Neural progenitor cell (in vitro differentiated cells): ENCODE measurements around the gene ANAPC1. TPM values are rescaled to one million over a fixed set of nuclear protein-coding genes. Genes with fewer than 3 reads are reported as not detected.
"Not testable (repeated sequence)": the region's sequence is repeated elsewhere in the genome, so short reads cannot be mapped to it uniquely, and the experiment has no call there.

Experiments used
- DNase-seq: peaks from one replicate; pipeline ENCODE4 v3.0.0-alpha.2; 2016; ENCODE audit warnings: low spot score
- H2AFZ ChIP-seq: fragments of 200-600 bp; sonication (generic); replicated peaks from 2 replicates; pipeline ENCODE4 v1.6.1; 2016; ENCODE audit warnings: antibody characterized with exemption
- H3F3A ChIP-seq: fragments of 200-600 bp; sonication (generic); 2 replicates; pipeline ENCODE4 v1.6.1; 2016; ENCODE audit warnings: antibody characterized with exemption, low read depth
- H3K27ac ChIP-seq: fragments of 200-600 bp; sonication (generic); 2 replicates; pipeline ENCODE4 v1.5.1; 2016; ENCODE audit warnings: mild to moderate bottlenecking
- H3K27me3 ChIP-seq: fragments of 200-600 bp; sonication (generic); 2 replicates; pipeline ENCODE4 v1.6.1; 2016; ENCODE audit warnings: mild to moderate bottlenecking, moderate library complexity
- H3K36me3 ChIP-seq: fragments of 200-600 bp; sonication (generic); 2 replicates; pipeline ENCODE4 v1.5.1; 2016
- H3K4me1 ChIP-seq: fragments of 200-600 bp; sonication (generic); 2 replicates; pipeline ENCODE4 v1.6.1; 2016; ENCODE audit warnings: mixed run types
- H3K4me2 ChIP-seq: fragments of 200-600 bp; sonication (generic); 2 replicates; pipeline ENCODE4 v1.6.1; 2016
- H3K4me3 ChIP-seq: fragments of 200-600 bp; sonication (generic); 2 replicates; pipeline ENCODE4 v1.5.1; 2016
- H3K79me2 ChIP-seq: fragments of 200-600 bp; sonication (generic); 2 replicates; pipeline ENCODE4 v1.6.1; 2016; ENCODE audit warnings: low read depth
- H3K9ac ChIP-seq: fragments of 200-600 bp; sonication (generic); 2 replicates; pipeline ENCODE4 v1.6.1; 2016
- H3K9me3 ChIP-seq: fragments of 200-600 bp; sonication (generic); 2 replicates; pipeline ENCODE4 v1.5.1; 2016; ENCODE audit warnings: low read depth
- H4K20me1 ChIP-seq: fragments of 200-600 bp; sonication (generic); 2 replicates; pipeline ENCODE4 v1.6.1; 2016; ENCODE audit warnings: low read depth
- H3K27ac Mint-ChIP-seq: 3 replicates; pipeline ENCODE4 v1.8.0; 2021; ENCODE audit warnings: mixed read lengths
- H3K27me3 Mint-ChIP-seq: 2 replicates; pipeline ENCODE4 v1.8.0; 2022; ENCODE audit warnings: low read depth, mild to moderate bottlenecking, inconsistent platforms, moderate library complexity, mixed read lengths; ENCODE audit not compliant: insufficient read depth
- H3K36me3 Mint-ChIP-seq: 3 replicates; pipeline ENCODE4 v1.8.0; 2021; ENCODE audit warnings: mixed read lengths
- H3K4me1 Mint-ChIP-seq: 3 replicates; pipeline ENCODE4 v1.8.0; 2021; ENCODE audit warnings: mixed read lengths
- H3K4me3 Mint-ChIP-seq: 3 replicates; pipeline ENCODE4 v1.8.0; 2021; ENCODE audit warnings: mild to moderate bottlenecking, moderate library complexity, mixed read lengths
- H3K9me3 Mint-ChIP-seq: 3 replicates; pipeline ENCODE4 v1.8.0; 2020; ENCODE audit warnings: mixed read lengths
- EZH2 ChIP-seq: fragments of 200-600 bp; sonication (generic); IDR thresholded peaks from 2 replicates; pipeline ENCODE4 v1.6.1; 2017; ENCODE audit warnings: antibody characterized with exemption, mild to moderate bottlenecking, moderate library complexity
- EZH2phosphoT487 ChIP-seq: fragments of 200-600 bp; sonication (generic); IDR thresholded peaks from 2 replicates; pipeline ENCODE4 v1.6.1; 2017; ENCODE audit warnings: antibody characterized with exemption
- total RNA-seq: library from RNA; depleted of rRNA; stranded (reverse); fragments of >200 nt; gene quantifications from 2 replicates; pipeline ENCODE4 v1.2.3, GENCODE V29; 2015; ENCODE audit warnings: low replicate concordance
- TF ChIP-seq, protein P1 (sequence below): fragments of 200-600 bp; sonication (generic); IDR thresholded peaks from 2 replicates; pipeline ENCODE4 v1.5.1; 2017; ENCODE audit warnings: antibody characterized with exemption, mild to moderate bottlenecking

Gene ANAPC1
- total RNA-seq, 1 donor from 2014 or later, result 50.9 TPM

GRCh38 chr2:111917106-111917505 is 33.1 kb upstream of the ANAPC1 start:
- no peak overlapping the region for H3K9ac ChIP-seq
- H3F3A ChIP-seq, result no peaks in the 10 kb centered on the region
- no peak overlapping the region for H3K4me3 Mint-ChIP-seq
- no peak overlapping the region for H2AFZ ChIP-seq
- H3K4me1 Mint-ChIP-seq, result peaks cover 19% of the 10 kb centered on the region
- no peak overlapping the region for H3K4me3 ChIP-seq
- H3K9me3 ChIP-seq, result no peaks in the 10 kb centered on the region
- H3K27me3 Mint-ChIP-seq, result peaks cover 2% of the 10 kb centered on the region
- TF ChIP-seq EZH2 (no peak), EZH2phosphoT487 (no peak)
- TF ChIP-seq, protein P1, sequence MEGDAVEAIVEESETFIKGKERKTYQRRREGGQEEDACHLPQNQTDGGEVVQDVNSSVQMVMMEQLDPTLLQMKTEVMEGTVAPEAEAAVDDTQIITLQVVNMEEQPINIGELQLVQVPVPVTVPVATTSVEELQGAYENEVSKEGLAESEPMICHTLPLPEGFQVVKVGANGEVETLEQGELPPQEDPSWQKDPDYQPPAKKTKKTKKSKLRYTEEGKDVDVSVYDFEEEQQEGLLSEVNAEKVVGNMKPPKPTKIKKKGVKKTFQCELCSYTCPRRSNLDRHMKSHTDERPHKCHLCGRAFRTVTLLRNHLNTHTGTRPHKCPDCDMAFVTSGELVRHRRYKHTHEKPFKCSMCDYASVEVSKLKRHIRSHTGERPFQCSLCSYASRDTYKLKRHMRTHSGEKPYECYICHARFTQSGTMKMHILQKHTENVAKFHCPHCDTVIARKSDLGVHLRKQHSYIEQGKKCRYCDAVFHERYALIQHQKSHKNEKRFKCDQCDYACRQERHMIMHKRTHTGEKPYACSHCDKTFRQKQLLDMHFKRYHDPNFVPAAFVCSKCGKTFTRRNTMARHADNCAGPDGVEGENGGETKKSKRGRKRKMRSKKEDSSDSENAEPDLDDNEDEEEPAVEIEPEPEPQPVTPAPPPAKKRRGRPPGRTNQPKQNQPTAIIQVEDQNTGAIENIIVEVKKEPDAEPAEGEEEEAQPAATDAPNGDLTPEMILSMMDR, result no peak
- no peak overlapping the region for H3K27ac Mint-ChIP-seq
- H4K20me1 ChIP-seq, result no peaks in the 10 kb centered on the region
- no peak for DNase-seq
- H3K27me3 ChIP-seq, result no peaks in the 10 kb centered on the region
- H3K36me3 Mint-ChIP-seq, result no peaks in the 10 kb centered on the region
- no peaks in the 10 kb centered on the region for H3K36me3 ChIP-seq
- no peaks in the 10 kb centered on the region for H3K79me2 ChIP-seq
- no peaks in the 10 kb centered on the region for H3K4me1 ChIP-seq
- H3K27ac ChIP-seq, result no peak overlapping the region
- H3K4me2 ChIP-seq, result no peak overlapping the region
- no peaks in the 10 kb centered on the region for H3K9me3 Mint-ChIP-seq

DNA sequence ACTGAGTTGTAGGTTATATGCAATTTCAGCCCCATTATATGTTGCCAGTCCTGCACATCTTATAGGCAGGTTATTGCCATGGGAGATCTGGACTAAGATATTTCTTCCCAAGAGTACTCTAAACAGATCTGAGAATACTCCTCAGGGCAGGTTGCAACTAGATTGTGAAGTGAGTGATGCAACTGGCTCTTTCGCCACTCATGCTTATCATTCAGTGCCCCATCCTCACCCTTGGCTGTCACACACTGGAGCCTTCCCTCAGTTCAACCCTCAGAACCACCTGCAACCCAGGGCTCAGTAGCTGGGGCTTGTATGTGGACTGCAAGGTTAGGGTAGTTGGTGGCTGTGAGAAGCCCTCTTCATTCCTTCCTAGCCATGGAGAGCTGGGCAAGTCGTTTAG is 28.6 kb upstream of the ANAPC1 start:
- H3K4me3 ChIP-seq, result no peak overlapping the region
- Mint-ChIP-seq H3K9me3 (no peaks in the 10 kb centered on the region), H3K27ac (no peak overlapping the region), H3K36me3 (no peaks in the 10 kb centered on the region), H3K4me3 (no peak overlapping the region), H3K4me1 (peaks cover 22% of the 10 kb centered on the region), H3K27me3 (no peaks in the 10 kb centered on the region)
- no peaks in the 10 kb centered on the region for H3K36me3 ChIP-seq
- no peaks in the 10 kb centered on the region for H4K20me1 ChIP-seq
- H3F3A ChIP-seq, result no peaks in the 10 kb centered on the region
- no peak for DNase-seq
- H3K27me3 ChIP-seq, result no peaks in the 10 kb centered on the region
- no peak overlapping the region for H3K9ac ChIP-seq
- no peaks in the 10 kb centered on the region for H3K79me2 ChIP-seq
- H3K27ac ChIP-seq, result no peak overlapping the region
- no peak overlapping the region for H3K4me2 ChIP-seq
- peaks cover 19% of the 10 kb centered on the region for H3K4me1 ChIP-seq
- TF ChIP-seq EZH2phosphoT487 (no peak), EZH2 (no peak)
- H2AFZ ChIP-seq, result no peak overlapping the region
- no peaks in the 10 kb centered on the region for H3K9me3 ChIP-seq

- H3K4me2 ChIP-seq, H2AFZ ChIP-seq, H3K27me3 ChIP-seq, H3K9me3 Mint-ChIP-seq, H3K9me3 ChIP-seq, H3K4me3 ChIP-seq, H3K27me3 Mint-ChIP-seq, H3K9ac ChIP-seq, H3K27ac Mint-ChIP-seq, DNase-seq, H4K20me1 ChIP-seq, H3K27ac ChIP-seq, H3F3A ChIP-seq, H3K36me3 ChIP-seq, H3K36me3 Mint-ChIP-seq, H3K4me3 Mint-ChIP-seq, H3K79me2 ChIP-seq: not testable (repeated sequence)
- H3K4me1 ChIP-seq, result peaks cover 24% of the 10 kb centered on the region
- H3K4me1 Mint-ChIP-seq, result peaks cover 28% of the 10 kb centered on the region
Observed at GRCh38 chr2:111911295-111911977, 27.4 kb upstream of the ANAPC1 start.

DNA sequence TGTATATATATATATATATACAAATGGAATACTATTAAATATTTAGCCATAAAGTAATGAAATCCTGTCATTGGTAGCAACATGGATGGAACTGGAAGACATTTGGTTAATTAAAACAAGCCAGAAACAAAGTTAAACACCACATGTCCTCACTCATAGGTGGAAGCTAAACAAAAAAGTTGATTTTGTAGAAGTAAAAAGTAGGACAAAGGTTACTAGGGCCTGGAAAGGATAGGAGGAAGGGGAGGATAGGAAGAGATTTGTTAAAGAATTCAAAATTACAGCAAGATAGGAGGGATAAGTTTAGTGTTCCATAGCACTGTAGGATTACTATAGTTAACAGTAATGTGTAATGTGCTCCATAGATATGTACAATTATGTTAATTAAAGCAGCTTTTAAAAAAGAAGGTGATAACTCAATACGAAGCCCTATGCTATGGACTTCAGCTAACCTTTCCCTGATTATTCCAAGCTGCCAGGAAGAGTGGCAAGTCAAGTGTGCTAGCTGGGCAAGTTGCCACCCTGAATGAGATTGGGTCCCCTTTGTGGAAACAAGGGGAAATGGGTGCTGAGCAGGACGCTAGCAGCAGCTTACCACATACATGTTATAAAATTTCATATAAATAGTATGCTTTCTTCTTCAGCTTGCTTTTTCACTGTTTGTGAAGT is 26.8 kb upstream of the ANAPC1 start:
- Mint-ChIP-seq H3K27ac (no peak overlapping the region), H3K36me3 (no peaks in the 10 kb centered on the region), H3K27me3 (no peaks in the 10 kb centered on the region), H3K9me3 (no peaks in the 10 kb centered on the region), H3K4me1 (peaks cover 35% of the 10 kb centered on the region), H3K4me3 (no peak overlapping the region)
- H3F3A ChIP-seq, result peaks cover 11% of the 10 kb centered on the region
- H2AFZ ChIP-seq, result no peak overlapping the region
- peaks cover 31% of the 10 kb centered on the region for H3K4me1 ChIP-seq
- TF ChIP-seq, protein P1, result no peak
- no peak for TF ChIP-seq EZH2
- TF ChIP-seq EZH2phosphoT487, result no peak
- no peaks in the 10 kb centered on the region for H3K9me3 ChIP-seq
- peaks cover 5% of the 10 kb centered on the region for H4K20me1 ChIP-seq
- H3K27me3 ChIP-seq, result no peaks in the 10 kb centered on the region
- no peak for DNase-seq
- H3K79me2 ChIP-seq, result no peaks in the 10 kb centered on the region
- H3K9ac ChIP-seq, result no peak overlapping the region
- no peak overlapping the region for H3K4me3 ChIP-seq
- H3K27ac ChIP-seq, result no peak overlapping the region
- no peak overlapping the region for H3K4me2 ChIP-seq
- no peaks in the 10 kb centered on the region for H3K36me3 ChIP-seq

DNA sequence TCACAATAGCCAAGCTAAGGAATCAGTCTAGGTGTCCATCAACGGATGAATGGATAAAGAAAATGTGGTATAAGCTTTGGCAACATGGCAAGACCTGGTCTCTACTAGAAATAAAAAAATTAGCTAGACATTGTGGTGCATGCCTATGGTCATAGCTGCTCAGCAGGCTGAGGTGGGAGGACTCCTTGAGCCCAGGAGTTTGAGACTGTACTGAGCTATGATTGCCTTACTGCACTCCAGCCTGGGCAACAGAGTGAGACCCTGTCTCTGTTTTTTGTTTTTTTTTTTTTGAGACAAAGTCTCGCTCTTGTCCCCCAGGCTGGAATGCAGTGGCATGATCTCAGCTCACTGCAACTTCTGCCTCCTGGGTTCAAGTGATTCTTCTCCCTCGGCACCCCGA is 26.0 kb upstream of the ANAPC1 start:
- peaks cover 39% of the 10 kb centered on the region for H3K4me1 Mint-ChIP-seq
- not testable (repeated sequence) for H3K36me3 Mint-ChIP-seq, H3K4me3 ChIP-seq, DNase-seq, H3K27ac Mint-ChIP-seq, H3K79me2 ChIP-seq, H2AFZ ChIP-seq, H3K27me3 Mint-ChIP-seq, H3K36me3 ChIP-seq, H4K20me1 ChIP-seq, H3K27me3 ChIP-seq, H3K27ac ChIP-seq, H3K9me3 Mint-ChIP-seq, H3K4me3 Mint-ChIP-seq, H3K9ac ChIP-seq, H3K4me2 ChIP-seq, H3K9me3 ChIP-seq
- peaks cover 16% of the 10 kb centered on the region for H3F3A ChIP-seq
- peaks cover 36% of the 10 kb centered on the region for H3K4me1 ChIP-seq
